Measurements from ENCODE around the gene PRKACG.
"Not testable (repeated sequence)": the region's sequence is repeated elsewhere in the genome, so short reads cannot be mapped to it uniquely, and the experiment has no call there.

Gene PRKACG

DNA sequence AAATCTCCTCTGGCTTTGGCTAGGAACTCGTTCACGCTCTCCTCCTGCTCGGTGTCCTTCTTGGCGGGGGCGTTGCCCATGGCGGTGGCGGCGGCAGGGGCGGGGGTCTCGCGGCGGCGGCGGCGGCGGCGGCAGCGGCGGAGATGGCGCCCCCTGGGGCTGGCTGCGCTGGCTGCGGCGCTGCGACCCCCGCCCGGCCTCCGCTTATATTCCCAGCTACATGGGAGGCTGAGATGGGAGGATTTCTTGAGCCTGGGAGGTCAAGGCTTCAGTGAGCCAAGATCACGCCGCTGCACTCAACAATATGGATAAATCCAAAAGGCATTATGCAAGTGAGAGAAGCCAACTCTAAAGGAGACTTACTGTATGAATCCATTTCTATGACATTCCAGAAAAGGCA lies at the start of gene PRKACG:
Gene PRKACG (minus strand): TSS at position 101 of the 400 bp plus-strand sequence. CDS start 21 bp downstream, at position 80.
- TF ChIP-seq, protein P1, sequence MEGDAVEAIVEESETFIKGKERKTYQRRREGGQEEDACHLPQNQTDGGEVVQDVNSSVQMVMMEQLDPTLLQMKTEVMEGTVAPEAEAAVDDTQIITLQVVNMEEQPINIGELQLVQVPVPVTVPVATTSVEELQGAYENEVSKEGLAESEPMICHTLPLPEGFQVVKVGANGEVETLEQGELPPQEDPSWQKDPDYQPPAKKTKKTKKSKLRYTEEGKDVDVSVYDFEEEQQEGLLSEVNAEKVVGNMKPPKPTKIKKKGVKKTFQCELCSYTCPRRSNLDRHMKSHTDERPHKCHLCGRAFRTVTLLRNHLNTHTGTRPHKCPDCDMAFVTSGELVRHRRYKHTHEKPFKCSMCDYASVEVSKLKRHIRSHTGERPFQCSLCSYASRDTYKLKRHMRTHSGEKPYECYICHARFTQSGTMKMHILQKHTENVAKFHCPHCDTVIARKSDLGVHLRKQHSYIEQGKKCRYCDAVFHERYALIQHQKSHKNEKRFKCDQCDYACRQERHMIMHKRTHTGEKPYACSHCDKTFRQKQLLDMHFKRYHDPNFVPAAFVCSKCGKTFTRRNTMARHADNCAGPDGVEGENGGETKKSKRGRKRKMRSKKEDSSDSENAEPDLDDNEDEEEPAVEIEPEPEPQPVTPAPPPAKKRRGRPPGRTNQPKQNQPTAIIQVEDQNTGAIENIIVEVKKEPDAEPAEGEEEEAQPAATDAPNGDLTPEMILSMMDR (IDR thresholded peaks at IDR 0.05; ENCODE audit: low read depth, low read length), result no peak
- DNase-seq (ENCODE audit: low read depth in 2 of 2), result no peak
- no peak within 1 kb of the TSS for H3K4me3 ChIP-seq (replicated peaks in 1 of 2; ENCODE audit: low read depth in 2 of 2, low read length in 2 of 2)

- no peak overlapping the region for H3K4me3 ChIP-seq (replicated peaks in 1 of 2; ENCODE audit: low read depth in 2 of 2, low read length in 2 of 2)
- TF ChIP-seq, protein P1 (IDR thresholded peaks at IDR 0.05; ENCODE audit: low read depth, low read length), result no peak
- DNase-seq (ENCODE audit: low read depth in 2 of 2), result no peak
These were observed 48.3 kb upstream of the PRKACG start for GRCh38 chr9:69062195-69062594.

DNA sequence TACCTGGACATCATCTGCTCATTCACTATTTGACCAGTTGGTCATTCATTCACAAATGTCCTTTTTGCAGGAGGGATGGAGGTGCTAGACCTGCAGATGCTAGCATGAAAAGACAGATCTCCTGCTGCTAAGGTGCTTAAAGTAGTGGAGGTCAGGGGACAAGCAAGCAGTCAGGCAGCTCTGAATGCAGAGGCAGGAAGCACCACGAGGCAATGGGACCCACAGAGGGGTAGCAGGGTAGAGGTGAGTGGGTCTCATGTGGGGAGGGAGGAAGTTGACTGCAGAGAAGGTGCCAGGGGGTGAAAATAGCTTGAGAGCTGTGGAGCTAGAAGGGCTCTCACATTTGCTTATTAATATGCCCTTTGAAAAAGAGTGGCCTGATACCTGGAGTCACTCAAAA lies 46.9 kb upstream of the PRKACG start:
- TF ChIP-seq, protein P1 (IDR thresholded peaks at IDR 0.05; ENCODE audit: low read depth, low read length), result no peak

DNA sequence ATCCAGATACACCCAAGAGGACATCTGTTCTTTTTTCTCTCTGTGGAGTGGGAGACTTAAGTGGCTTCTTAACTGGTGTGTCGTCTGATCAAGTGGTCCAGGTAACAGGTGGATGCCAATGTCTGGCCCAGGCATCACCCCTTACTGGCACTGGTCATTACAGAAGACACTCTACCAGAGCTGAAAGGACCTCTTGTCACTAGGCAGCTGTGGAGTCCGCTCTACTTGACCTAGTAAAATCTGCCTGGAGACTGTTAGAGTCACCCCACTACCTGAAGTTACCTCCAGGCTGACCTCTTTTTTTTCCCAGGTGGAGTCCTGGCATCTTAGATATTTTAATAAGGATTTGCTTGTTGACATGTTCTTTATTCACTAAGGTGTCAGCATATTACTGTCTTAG lies 44.2 kb upstream of the PRKACG start:
- TF ChIP-seq, protein P1 (IDR thresholded peaks at IDR 0.05; ENCODE audit: low read depth, low read length), result no peak
- DNase-seq (ENCODE audit: low read depth in 2 of 2), result no peak
- H3K4me3 ChIP-seq (replicated peaks in 1 of 2; ENCODE audit: low read depth in 2 of 2, low read length in 2 of 2), result no peak overlapping the region

More for the DNA sequence above, 46.9 kb upstream of the PRKACG start:
- no peak for DNase-seq (ENCODE audit: low read depth in 2 of 2)
- H3K4me3 ChIP-seq (replicated peaks in 1 of 2; ENCODE audit: low read depth in 2 of 2, low read length in 2 of 2), result no peak overlapping the region

- TF ChIP-seq, protein P1 (IDR thresholded peaks at IDR 0.05; ENCODE audit: low read depth, low read length), result no peak
- no peak for DNase-seq (ENCODE audit: low read depth in 2 of 2)
- no peak overlapping the region for H3K4me3 ChIP-seq (replicated peaks in 1 of 2; ENCODE audit: low read depth in 2 of 2, low read length in 2 of 2)
These were observed 42.4 kb upstream of the PRKACG start for GRCh38 chr9:69056191-69056815.

DNA sequence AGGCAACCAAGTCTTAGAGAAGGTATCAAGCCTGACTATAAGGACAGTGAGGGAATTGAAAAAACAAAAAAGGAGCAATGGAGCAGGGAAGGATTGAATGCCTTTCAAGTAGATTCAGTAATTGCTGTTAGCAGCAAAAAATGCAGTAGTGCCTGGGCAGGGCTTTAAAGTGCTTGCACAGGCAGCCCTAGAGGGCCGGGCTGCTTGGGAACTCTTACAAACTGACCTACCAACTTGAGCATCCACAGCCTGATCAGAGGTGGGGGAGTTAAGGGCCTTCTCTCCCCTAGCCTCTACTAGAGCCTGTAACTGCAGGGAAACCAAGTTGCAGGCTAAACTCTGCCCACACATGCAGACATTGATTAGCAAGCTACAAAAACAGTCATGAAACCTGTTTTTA lies 41.1 kb upstream of the PRKACG start:
- DNase-seq (ENCODE audit: low read depth in 2 of 2), result no peak
- no peak overlapping the region for H3K4me3 ChIP-seq (replicated peaks in 1 of 2; ENCODE audit: low read depth in 2 of 2, low read length in 2 of 2)
- TF ChIP-seq, protein P1 (IDR thresholded peaks at IDR 0.05; ENCODE audit: low read depth, low read length), result no peak

DNA sequence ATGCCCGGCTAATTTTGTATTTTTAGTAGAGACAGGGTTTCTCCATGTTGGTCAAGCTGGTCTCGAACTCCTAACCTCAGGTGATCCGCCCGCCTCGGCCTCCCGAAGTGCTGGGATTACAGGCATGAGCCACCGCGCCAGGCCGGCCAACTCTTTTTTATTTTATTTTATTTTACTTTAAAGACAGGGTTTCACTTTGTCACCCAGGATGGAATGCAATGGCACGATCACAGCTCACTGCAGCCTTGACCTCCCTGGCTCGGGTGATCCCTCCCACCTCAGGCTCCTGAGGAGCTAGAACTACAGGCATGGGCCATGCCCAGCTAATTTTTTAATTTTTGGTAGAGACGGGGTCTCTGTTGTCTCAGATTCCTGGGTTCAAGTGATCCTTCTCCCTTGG lies 37.0 kb upstream of the PRKACG start:
- not testable (repeated sequence) for DNase-seq (ENCODE audit: low read depth in 2 of 2); H3K4me3 ChIP-seq (replicated peaks in 1 of 2; ENCODE audit: low read depth in 2 of 2, low read length in 2 of 2)

Data from cardiac fibroblast (primary cell).